GM18907 (cell line): Measurements from ENCODE around the gene SPPL2A.

Source experiments
- ATAC-seq: cut with Tn5 transposase; IDR thresholded peaks from one replicate; pipeline ENCODE4 v1.9.1; 2021; ENCODE audit warnings: mild to moderate bottlenecking, moderate library complexity; ENCODE audit not compliant: unreplicated experiment

Gene SPPL2A

DNA sequence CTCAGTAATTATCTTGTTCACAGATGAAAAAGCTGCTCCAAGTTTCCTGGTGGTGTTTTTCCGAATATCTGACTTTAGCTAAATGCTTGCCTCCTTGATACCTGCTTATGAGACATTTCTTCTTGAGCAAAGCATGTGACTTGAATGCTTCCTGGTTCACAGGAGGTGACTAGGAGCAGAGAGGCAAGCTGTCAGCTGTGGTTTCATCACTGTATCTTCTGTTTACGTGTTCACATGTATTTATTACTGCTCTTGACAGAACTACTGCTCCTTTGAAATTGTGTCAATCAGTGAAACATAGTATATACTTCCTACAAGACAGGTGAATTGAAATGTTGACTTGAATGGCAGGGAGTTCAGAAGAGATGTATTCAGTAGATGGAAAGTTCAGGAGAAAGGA, 8.9 kb upstream of the SPPL2A start:
- ATAC-seq = no peak

DNA sequence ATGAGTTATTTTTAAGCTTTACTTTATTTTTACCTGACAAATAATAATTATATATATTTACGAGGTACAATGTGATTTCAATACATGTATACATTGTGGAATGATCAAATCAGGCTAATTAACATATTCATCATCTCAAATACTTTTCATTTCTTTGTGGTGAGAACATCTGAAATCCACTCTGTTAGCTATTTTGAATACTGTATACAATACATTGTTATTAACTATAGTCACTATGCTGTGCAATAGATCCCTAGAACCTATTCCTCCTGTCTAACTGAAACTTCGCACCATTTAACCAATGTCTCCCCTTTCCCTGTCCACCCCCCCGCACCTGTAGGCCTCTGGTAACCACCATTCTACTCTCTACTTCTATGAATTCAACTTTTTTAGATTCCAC, 7.9 kb upstream of the SPPL2A start:
- ATAC-seq = no peak

DNA sequence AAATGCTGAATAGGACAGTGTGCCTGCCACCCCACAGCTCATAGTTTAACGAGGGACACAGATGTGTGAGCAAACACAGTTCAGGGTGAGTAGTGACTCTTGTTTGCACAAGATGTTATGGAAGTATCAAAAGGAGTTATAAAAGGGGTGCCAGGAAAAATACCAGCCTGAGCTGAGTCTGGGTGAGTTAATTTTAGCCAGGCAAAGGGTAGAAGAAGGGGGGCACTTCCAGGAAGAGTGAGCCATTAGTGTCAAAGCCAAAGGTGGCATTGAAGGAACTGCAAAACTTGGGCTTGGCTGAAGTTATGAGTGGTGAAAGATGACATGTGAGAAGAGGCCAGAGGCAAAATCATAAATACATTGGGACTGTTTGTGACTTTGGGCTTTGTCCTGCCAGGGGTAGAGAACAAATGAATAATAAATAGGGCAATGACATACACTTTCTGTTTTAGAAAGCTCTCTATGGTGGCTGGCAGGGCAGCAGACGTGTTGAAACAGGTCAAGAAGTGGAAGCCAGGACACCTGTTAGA, 1.9 kb upstream of the SPPL2A start:
- no peak for ATAC-seq

DNA sequence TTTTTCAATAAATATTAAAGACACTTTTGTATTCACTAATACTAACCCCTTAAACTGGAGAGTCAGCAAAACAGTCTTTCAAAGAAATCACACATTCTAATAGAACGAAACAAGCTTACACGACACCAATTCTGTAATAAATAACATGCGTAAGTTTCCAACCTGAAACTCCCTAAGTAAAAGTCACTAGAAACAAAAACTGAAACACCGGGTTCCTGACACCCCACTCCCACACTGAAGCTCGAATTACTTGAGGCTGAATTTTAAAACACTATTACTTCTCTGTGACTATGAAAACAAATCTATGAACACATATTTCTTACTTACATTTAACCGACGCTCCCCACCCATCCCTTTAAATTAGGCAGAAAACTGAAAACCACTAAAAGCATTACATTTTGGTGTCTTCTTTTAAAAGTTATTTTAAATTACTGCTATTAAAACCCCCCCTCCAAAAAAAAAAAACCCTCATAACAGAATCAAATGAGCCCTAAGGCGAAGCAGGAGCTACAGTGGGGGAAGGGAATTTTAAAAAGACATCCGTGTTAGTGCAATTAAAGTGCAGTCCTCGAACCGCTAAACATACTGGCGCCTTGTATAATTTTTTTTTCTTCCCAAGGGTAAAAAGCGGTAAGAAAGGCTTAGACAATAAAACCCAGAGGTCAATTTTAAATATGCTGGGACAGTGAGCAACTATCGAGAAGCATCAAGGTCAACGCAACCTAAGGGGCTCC, 878 bp downstream of the SPPL2A start:
- ATAC-seq = peak; percentile 41

DNA sequence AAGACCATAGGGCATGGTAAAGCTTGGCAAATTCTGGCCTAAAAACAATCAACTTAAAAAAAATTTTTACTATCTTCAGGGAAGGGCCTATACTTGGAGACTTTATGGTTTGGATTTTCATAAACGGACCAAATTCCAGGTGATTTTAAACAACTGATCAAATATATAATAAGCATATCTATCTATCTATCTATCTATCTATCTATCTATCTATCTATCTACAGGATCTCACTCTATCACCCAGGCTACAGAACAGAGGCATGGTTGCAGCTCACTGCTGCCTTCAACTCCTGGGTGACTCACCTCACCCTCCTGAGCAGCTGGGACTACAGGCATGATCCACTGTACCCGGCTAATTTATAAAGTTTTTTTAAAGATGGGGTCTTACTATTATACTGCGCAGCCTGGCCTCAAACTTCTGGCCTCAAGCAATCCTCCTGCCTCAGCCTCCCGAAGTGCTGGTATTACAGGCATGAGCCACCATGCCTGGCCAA, 6.7 kb downstream of the SPPL2A start:
- no peak for ATAC-seq

DNA sequence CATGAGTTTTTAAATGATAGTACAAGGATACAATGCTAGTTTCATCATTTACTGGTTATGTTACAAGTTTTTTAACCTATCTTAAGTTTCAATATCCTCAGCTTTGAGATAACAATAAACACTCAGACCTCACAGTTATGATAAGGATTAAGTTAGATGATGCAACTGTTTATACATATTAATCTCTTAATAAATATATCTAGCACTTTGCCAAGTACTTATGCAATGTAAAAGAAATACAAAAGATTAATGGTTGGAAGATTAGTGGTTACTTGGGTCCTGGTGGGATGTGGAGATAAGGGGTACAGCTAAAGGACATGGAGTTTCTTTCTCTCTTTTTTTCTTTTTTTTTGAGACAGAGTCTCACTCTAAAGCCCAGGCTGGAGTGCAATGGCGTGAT, 12.0 kb downstream of the SPPL2A start:
- ATAC-seq = no peak

DNA sequence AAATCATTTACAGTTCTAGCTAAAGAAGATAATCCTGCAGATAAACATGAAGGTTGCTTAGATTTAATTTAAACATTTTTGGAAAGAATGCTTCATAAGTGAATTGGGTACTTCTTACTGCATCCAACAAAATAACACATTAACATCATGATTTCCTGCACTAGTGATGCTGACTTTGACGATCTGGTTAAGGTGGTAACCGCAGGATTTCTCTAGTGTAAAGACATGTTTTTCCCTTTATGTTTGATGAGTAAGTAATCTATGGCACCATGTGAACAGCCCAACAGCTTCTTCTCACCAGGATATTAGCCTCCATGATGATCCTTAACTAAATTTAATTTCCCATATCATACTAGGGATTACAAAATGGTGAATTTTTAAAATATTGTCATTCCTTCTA, 14.1 kb downstream of the SPPL2A start:
- ATAC-seq = no peak

DNA sequence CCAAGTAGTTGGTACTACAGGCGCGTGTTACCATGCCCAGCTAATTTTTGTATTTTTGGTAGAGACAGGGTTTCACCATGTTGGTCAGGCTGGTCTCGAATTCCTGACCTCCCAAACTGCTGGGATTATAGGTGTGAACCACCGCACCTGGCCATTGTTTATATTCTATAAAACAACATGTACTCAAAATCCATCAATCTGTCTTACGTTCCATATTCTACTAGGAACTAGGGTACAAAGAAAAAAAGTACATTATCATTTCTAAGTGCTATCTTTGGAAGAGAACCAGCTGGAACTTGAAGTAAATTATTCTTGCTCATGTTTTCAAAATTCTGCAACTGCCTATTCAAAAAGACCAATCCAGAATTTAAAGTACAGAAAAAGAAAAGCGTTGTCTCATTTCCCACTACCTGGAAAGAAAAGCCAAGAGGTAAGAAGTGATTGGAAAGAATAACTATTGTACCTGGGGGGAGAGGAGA, 15.2 kb downstream of the SPPL2A start:
- no peak for ATAC-seq

DNA sequence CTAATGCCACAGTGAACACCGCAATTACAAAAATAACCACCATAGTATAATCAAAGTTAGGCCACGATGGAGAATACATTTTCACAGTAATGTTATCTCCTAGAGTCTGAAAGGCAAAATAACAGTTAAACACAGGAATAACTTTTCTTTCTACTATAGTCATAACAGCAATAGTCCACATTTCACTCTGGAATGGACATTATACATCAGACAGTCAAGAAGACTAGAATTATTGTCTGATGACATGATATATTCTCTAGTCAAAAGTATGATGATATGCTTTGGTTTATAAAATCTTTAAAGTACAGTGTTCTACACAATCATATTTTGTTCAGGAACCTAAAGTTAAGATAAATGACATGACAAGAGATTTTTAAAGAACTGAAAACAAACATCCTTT, 18.0 kb downstream of the SPPL2A start:
- ATAC-seq = no peak

DNA sequence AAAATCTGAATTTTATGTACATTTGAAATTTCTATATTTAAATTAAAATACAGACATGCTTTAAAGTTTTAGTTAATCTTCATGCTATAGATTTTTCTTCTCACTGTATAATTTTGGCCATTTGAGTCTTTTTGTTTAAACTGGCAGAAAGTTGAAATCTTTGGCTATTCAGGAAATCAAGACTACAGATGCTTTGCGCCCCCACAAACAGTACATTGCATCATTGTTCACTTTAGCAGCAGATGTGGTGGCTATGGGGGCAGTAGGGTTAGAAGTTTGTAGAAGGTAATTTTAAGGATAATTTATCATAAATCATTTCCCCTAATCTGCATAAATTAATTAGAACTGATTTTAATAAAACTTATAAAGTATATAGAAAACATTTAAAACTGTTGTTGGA, 20.9 kb downstream of the SPPL2A start:
- no peak for ATAC-seq

DNA sequence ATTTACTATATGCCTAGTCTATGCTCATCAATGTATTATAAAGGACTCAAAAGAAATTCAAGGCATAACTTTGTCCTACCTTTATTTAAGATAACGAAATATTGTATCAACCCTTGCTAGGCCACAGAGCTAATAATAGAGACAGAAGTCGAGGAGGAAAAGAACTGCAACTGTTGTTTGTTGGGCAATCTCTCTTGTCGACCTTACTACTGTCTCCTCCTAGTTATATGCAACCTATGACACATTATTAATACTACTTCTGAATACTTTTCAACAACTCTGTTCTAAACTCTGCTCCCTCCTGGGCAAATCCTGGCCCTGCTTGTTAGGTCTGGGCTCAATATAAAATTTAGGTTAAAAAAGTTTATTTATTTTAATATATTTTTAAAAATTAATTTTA, 24.6 kb downstream of the SPPL2A start:
- no peak for ATAC-seq

DNA sequence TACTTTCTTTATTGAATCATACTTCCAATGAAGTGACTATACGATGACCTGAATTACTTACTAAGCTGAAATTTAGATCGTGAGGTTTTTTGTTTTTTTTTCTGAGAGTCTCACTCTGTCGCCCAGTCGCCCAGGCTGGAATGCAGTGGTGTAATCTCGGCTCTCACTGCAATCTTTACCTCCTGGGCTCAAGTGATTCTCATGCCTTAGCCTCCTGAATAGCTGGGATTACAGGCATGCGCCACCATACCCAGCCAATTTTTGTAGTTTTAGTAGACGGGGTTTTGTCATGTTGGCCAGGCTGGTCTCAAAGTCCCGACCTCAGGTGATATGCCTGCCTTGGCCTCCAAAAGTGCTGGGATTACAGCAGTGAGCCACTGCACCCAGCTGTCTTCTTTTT, 28.7 kb downstream of the SPPL2A start:
- no peak for ATAC-seq

DNA sequence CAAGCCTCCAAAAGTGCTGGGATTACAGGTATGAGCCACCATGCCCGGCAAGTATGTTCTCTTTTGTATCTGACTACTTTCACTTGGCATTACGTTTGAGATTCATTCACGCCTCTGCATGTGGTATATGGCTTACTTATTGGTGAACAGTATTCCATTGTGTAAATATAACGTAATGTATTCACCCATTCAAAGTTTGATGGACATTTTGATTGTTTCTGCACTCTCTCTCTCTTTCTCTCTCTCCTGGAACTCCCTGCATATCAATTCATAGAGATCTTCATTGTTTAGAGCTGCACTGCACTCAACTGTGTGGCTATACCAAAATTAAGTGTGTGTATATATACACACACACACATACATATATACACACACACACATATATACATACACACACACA, 30.4 kb downstream of the SPPL2A start:
- no peak for ATAC-seq

DNA sequence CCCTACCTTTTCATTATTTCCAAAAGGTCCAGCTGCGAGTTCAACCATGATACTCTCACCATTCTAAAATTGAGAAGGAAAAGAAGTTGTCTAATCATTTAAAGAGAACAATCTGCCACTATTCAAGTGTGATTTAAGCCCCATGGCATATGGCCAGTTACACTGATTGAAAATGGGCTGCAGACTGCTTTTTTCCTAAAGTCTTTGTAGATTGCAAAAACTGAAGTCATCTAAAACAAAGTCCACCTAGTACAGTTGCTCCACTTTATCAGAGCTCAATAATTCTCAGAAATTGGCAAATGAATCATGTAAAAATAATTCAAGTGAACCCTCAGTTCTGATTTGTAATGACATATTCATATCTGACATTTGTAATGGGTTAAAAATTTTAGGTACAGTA, 39.2 kb downstream of the SPPL2A start:
- no peak for ATAC-seq

DNA sequence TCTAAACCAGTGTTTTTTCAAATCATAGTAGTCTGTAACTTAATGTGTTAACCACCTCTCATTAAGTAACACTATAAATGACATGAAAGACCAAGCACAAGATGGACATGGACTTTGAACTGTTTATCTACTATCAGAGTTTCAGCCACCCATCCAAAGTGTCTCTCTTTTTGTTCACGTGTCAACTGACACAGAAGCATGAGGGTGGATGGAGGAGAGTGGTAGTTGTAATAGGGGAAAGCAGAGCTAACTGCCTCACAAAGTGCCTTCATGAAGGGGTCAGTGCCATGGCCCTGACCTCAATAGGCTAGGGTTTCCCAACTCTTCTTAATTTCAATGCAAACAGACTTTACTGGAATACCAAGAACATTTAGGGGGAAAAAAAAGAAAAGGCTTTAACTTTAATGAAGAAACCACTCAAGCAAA, 46.8 kb downstream of the SPPL2A start:
- ATAC-seq = no peak

DNA sequence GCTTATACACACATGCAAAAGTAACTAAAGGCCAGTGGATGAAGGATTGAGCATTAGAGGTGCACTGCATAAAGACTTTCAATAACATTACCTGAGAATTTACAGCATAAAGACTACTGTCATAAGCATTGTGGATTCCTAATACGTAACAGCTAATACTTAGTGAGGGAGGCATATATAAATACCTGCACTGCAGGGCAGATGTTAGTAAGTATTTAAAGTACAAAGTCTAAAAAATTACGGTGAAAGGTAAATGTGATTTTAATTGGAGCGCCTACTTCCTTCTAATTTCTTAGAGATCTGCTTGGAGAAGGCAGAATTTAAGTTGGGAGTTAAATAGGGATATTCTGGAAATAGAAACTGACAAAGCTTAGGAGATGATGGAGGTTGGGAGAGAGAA, 53.5 kb downstream of the SPPL2A start:
- no peak for ATAC-seq

DNA sequence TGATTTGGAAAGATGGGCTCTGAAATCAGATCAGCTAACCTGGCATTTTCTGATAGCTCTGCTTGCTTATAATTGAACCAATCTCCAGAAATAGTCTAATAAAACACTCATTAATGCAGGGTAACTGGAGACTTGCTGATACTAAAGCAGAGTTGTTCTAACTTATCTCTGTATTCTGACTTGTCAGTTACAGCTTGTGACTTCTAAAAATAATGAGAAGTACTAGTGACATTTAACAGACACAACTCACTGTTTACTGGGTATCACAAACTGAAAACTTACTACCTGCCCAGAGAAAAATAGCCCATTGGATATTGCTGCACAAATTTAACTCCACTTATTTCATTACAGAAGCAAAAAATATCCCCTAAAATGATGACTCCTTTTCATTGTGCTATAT, 54.9 kb downstream of the SPPL2A start:
- no peak for ATAC-seq

DNA sequence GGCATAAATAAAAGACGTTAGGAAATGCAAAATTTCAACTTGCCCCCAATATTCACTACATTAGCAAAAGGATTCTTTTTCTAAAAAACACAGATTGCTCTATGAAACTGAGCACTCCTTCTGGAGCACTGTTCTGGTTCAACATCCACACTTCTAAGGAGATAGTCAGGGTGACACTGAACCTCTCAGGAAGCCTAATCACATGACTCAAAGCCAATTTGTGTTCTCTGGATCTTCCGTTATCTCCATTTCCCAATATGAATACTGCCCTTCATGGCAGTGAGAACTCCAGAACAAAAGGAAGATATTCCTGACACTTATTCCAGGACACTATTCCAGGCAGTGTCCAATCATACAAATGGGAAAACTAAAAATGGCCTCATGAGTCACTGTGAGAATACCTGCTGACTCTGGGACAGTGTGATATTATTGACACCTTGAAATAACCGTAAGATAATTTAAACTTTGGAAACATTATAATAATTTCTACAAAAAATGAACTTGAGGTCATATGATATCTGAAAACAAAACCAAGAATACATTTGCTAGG, 57.6 kb downstream of the SPPL2A start:
- ATAC-seq = no peak

DNA sequence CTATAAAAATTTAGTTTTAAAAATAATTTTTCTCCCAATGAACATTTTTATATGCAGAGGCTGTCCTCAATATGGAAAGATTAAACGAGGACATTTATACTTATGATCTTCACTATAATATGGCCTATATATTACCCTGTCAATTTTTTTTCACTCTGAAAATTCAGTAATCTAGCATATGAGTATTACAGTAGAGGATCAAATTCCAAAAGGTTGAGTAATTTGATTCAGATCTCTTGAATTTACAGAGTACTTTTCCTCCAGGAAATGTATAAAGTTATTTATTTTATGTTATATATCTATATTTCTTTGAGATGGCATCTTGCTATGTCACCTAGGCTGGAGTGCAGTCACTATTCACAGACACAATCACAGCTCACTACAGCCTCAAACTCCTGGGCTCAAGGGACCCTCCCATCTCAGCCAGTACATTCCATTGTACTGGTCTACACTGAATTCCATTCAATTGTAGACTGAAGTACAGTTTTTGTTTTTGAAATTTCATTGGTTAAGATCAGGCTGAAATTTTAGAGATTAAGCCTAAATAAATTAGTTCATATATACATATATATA, 62.7 kb downstream of the SPPL2A start:
- ATAC-seq = no peak

DNA sequence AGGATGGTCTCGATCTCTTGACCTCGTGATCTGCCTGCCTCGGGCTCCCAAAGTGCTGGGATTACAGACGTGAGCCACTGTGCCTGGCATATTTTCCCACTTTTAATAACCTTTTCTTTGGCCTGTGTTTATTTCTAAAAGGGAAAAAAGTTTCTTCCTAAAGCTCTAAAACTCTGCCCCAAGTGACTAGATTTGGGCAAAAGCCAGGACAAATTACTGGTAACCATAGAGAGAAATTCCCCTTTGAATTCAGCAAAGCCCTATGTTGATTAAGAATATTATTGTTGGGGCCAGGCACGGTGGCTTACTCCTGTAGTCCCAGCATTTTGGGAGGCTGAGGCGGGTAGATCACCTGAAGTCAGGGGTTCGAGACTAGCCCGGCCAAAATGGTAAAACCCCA, 67.4 kb downstream of the SPPL2A start:
- ATAC-seq = no peak

DNA sequence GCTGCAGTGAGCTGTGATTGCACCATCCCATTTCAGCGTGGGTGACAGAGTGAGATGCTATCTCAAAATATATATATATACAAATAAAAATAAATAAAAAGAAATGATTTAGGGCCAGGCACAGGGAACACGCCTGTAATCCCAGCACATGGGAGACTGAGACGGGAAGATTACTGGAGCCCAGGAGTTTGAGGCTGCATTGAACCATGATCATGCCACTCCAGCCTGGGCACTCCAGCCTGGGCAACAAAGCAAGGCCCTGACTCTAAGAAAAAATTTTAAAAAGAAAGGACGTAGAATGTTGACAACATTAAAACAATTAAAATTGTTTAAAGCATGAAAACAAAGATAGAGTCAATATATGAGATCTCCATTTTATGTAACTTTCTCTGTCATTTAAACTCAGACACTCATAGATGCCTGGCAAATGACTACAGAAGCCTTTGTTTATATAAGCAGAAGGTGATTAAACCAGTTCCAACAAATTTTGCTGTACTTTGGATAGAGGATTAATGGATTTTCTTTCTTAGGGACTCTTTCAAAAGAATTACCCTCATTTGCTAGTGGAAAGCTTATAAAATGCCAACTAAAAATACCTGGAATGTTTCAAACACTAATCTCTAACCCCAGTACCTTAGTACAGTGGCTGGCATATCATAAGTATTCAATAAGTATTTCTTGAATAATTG, 68.3 kb downstream of the SPPL2A start:
- no peak for ATAC-seq
